Natural killer cell (primary cell): ENCODE data around the gene MYL10. TPM values are rescaled to one million over a fixed set of nuclear protein-coding genes. Genes with fewer than 3 reads are reported as not detected.
"Not testable (repeated sequence)": the region's sequence is repeated elsewhere in the genome, so short reads cannot be mapped to it uniquely, and the experiment has no call there.

Source experiments
- ATAC-seq, 3 donors: fragments of 150-1000 bp in 2 of 3; fragments of 200-7000 bp in 1 of 3; cut with Tn5 transposase; 1 replicate in 1 of 3; 2 replicates in 2 of 3; pipeline ENCODE4 v1.10.0; 2021; ENCODE audit warnings: mild to moderate bottlenecking in 2 of 3, moderate library complexity in 2 of 3
- DNase-seq, 2 donors: peaks; one replicate each; pipeline versions ENCODE4 v3.0.0 to v3.0.0-alpha.2; 2013 to 2021; ENCODE audit warnings: mixed read lengths in 1 of 2
- H3K27ac ChIP-seq: one replicate; pipeline ENCODE4 v1.5.1; 2013; ENCODE audit warnings: mild to moderate bottlenecking, low read length
- H3K27me3 ChIP-seq: one replicate; pipeline ENCODE4 v1.6.1; 2013; ENCODE audit warnings: low read length; ENCODE audit not compliant: control insufficient read depth, insufficient read depth
- H3K36me3 ChIP-seq: one replicate; pipeline ENCODE4 v1.6.1; 2013; ENCODE audit warnings: low read length; ENCODE audit not compliant: control insufficient read depth, insufficient read depth
- H3K4me1 ChIP-seq: one replicate; pipeline ENCODE4 v1.6.1; 2013; ENCODE audit warnings: low read length; ENCODE audit not compliant: control insufficient read depth, insufficient read depth
- H3K4me3 ChIP-seq: one replicate; pipeline ENCODE4 v1.5.1; 2013; ENCODE audit warnings: low read length
- H3K9me3 ChIP-seq: one replicate; pipeline ENCODE4 v1.6.1; 2013; ENCODE audit warnings: low read length; ENCODE audit not compliant: control insufficient read depth, insufficient read depth
- H3K27ac Mint-ChIP-seq, 2 donors: one replicate each; pipeline ENCODE4 v1.8.0; 2022; ENCODE audit warnings: mild to moderate bottlenecking in 2 of 2, mixed read lengths in 2 of 2, moderate library complexity in 1 of 2
- H3K27me3 Mint-ChIP-seq, 2 donors: one replicate each; pipeline ENCODE4 v1.8.0; 2022; ENCODE audit warnings: low read depth in 2 of 2, mixed read lengths in 2 of 2
- H3K36me3 Mint-ChIP-seq: one replicate; pipeline ENCODE4 v1.8.0; 2022; ENCODE audit warnings: mixed read lengths
- H3K4me1 Mint-ChIP-seq, 2 donors: one replicate each; pipeline ENCODE4 v1.8.0; 2022; ENCODE audit warnings: mixed read lengths in 2 of 2
- H3K4me3 Mint-ChIP-seq: one replicate; pipeline ENCODE4 v1.8.0; 2022; ENCODE audit warnings: mild to moderate bottlenecking, moderate library complexity, mixed read lengths
- H3K9me3 Mint-ChIP-seq, 2 donors: one replicate each; pipeline ENCODE4 v1.8.0; 2022; ENCODE audit warnings: mixed read lengths in 2 of 2
- WGBS: methylation state at CpG from one replicate; pipeline ENCODE4 v1.1.7; 2013; ENCODE audit warnings: missing lambda C conversion rate; ENCODE audit not compliant: insufficient coverage; 5-methylcytosine and 5-hydroxymethylcytosine counted together
- intact Hi-C: fragments of 100-400 bp; cut with micrococcal nuclease; formaldehyde crosslinking; loops from one replicate; pipeline ENCODE4 v1.14.2; 2022
- total RNA-seq, 4 donors: library from RNA; stranded (reverse); fragments of 120-200 nt in 1 of 4; gene quantifications; one replicate each; pipeline versions ENCODE4 v1.2.3 to v1.2.4, GENCODE V29; 2013 to 2022
- TF ChIP-seq, protein P1 (sequence below): fragments of 200-600 bp; IDR thresholded peaks from one replicate; pipeline ENCODE4 v1.8.0; 2022; ENCODE audit warnings: antibody characterized with exemption

Gene MYL10
- total RNA-seq, 3 donors from 2014 or later (not counting 1 experiment from before 2014, with no cell fraction given): not detected

DNA sequence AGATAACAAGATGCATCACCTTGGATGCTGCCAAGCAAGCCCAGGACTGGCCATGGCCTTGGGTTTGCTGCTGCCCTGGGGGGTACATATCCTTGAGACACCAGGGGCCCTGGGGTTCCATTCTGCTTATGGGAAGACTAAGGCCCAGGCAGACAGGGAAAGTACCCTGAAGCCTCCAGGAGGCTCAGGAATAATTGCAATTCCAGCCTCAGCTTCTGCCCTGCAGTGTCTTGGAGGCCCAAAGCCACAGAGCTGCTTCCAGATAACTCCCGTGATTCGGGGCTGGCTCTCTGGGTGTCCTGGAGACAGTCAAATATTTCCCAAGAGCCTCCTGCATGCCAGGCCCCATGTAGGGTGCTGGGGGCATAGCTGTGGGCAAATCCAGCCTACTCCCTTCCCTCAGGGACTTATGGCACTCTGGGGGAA lies 22.6 kb downstream of the MYL10 start:
- no peaks in the 10 kb centered on the region for H3K36me3 ChIP-seq
- intact Hi-C loops: no loop called here
- no peaks in the 10 kb centered on the region for H3K27me3 ChIP-seq
- Mint-ChIP-seq H3K9me3 (no peaks in the 10 kb centered on the region), H3K4me3 (no peak overlapping the region), H3K27ac (no peak overlapping the region), H3K36me3 (no peaks in the 10 kb centered on the region), H3K27me3 (no peaks in the 10 kb centered on the region), H3K4me1 (no peaks in the 10 kb centered on the region)
- H3K4me3 ChIP-seq: no peak overlapping the region
- peaks cover 2% of the 10 kb centered on the region for H3K4me1 ChIP-seq
- DNase-seq (no peak), ATAC-seq (no peak)
- no peaks in the 10 kb centered on the region for H3K9me3 ChIP-seq
- no peak overlapping the region for H3K27ac ChIP-seq
- TF ChIP-seq, protein P1, sequence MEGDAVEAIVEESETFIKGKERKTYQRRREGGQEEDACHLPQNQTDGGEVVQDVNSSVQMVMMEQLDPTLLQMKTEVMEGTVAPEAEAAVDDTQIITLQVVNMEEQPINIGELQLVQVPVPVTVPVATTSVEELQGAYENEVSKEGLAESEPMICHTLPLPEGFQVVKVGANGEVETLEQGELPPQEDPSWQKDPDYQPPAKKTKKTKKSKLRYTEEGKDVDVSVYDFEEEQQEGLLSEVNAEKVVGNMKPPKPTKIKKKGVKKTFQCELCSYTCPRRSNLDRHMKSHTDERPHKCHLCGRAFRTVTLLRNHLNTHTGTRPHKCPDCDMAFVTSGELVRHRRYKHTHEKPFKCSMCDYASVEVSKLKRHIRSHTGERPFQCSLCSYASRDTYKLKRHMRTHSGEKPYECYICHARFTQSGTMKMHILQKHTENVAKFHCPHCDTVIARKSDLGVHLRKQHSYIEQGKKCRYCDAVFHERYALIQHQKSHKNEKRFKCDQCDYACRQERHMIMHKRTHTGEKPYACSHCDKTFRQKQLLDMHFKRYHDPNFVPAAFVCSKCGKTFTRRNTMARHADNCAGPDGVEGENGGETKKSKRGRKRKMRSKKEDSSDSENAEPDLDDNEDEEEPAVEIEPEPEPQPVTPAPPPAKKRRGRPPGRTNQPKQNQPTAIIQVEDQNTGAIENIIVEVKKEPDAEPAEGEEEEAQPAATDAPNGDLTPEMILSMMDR: no peak
- 94% methylated on average over 2 of the region's 2 CpGs for WGBS

DNA sequence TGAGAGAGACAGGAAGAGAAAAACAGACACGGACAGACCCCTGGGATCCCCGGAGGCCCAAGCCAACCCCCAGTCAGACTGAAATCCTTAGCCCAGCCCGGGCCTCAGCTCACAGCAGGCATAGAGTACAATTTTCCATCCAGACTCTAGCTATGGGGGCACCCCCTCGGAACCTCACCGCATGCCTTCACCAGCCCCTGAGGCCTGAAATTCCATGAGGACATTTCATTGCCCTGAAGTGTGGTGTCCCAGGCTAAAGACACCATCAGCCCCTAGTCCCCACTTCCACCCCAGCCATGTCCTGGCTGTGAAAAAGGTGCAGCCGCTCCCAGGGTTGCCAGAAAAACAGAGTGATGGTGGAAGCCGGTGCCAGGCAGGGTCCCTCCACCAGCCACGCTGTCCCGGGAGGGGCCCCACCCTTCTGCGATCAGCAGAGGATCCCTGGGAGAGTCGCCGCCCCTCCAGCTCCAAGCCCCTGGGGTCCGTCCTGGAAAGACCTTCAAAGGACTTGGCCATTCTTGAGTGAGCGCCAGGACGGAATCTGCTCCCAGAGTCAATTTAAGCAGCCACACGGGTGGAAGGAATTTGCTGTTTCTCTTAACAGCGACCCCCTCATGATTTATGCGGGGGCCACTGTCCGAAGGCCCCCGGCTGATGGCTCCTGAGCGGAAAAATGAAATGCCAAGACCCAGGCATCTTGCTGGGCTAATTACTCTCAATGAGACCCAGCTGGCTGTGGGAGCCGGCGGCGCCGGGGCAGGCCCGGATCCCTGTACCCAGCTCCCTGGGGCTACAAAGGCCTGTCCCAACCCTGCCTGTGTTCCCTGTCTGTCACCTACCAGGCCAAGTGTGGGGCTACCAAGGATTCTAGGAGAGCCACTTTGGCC lies 23.2 kb downstream of the MYL10 start:
- Histone ChIP-seq H3K36me3 (no peaks in the 10 kb centered on the region), H3K27ac (no peak overlapping the region), H3K4me1 (peaks cover 2% of the 10 kb centered on the region), H3K9me3 (no peaks in the 10 kb centered on the region), H3K4me3 (no peak overlapping the region), H3K27me3 (no peaks in the 10 kb centered on the region)
- Mint-ChIP-seq H3K36me3 (no peaks in the 10 kb centered on the region), H3K27me3 (no peaks in the 10 kb centered on the region), H3K27ac (no peak overlapping the region), H3K9me3 (no peaks in the 10 kb centered on the region), H3K4me1 (no peaks in the 10 kb centered on the region), H3K4me3 (no peak overlapping the region)
- WGBS: 91% methylated on average over 26 of the region's 26 CpGs
- DNase-seq: no peak
- no peak for ATAC-seq
- intact Hi-C loops: no loop called here
- TF ChIP-seq, protein P1: no peak

DNA sequence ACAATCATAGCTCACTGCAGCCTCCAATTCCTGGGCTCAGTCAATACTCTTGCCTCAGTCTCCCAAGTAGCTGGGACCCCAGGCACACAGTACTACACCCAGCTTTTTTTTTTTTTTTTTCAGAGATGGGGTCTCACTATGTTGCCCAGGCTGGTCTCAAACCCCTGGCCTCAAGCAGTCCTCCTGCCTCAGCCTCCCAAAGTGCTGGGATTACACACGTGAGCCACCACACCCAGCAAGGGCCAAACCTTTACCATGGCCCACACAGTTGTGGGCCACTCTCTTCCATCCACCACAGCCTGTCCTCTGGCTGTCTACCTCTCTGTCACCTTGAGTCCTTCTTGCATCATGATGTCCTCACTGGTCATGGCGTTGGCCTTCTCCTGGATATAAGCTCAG lies 24.2 kb downstream of the MYL10 start:
- H3K4me3 Mint-ChIP-seq, ATAC-seq, H3K27me3 ChIP-seq, H3K36me3 Mint-ChIP-seq, H3K27me3 Mint-ChIP-seq, H3K36me3 ChIP-seq, intact Hi-C loops, H3K27ac Mint-ChIP-seq, H3K4me3 ChIP-seq, DNase-seq, H3K27ac ChIP-seq, H3K9me3 Mint-ChIP-seq, H3K9me3 ChIP-seq, H3K4me1 Mint-ChIP-seq, H3K4me1 ChIP-seq: not testable (repeated sequence)
- 86% methylated on average over 2 of the region's 2 CpGs for WGBS

DNA sequence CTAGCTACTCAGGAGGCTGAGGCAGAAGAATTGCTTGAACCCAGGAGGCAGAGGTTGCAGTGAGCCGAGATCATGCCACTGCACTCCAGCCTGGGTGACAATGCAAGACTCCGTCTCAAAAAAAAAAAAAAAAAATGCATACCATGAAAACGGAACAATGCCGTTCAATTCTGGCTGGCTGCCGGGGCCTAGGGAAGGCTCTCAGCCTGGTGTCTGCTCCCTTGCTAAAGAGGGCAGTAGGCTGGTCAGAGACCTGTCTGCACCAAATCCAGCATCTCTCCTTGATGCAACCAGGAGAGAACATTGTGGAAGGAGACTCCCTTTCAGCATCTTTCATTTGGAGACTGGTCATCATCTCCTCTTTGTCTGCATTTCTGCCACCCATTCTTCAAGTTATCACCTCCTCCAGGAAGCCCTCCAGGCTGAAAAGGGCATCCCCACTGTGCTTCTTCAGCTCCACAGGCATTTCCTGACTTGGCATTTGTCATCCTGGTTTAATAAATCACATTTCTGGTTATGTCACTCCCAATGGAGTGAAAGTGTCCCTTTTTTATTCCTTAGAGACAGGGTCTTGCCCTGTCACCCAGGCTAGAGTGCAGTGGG lies 24.7 kb downstream of the MYL10 start:
- TF ChIP-seq, protein P1: no peak
- Mint-ChIP-seq H3K36me3 (no peaks in the 10 kb centered on the region), H3K9me3 (no peaks in the 10 kb centered on the region), H3K4me3 (no peak overlapping the region), H3K27ac (no peak overlapping the region), H3K27me3 (no peaks in the 10 kb centered on the region), H3K4me1 (no peaks in the 10 kb centered on the region)
- Histone ChIP-seq H3K36me3 (no peaks in the 10 kb centered on the region), H3K4me3 (no peak overlapping the region), H3K27me3 (no peaks in the 10 kb centered on the region), H3K9me3 (no peaks in the 10 kb centered on the region), H3K4me1 (peaks cover 2% of the 10 kb centered on the region), H3K27ac (no peak overlapping the region)
- ATAC-seq: no peak
- whole genome bisulfite sequencing: 74% methylated on average over 5 of the region's 5 CpGs
- DNase-seq: no peak
- intact Hi-C loops: no loop called here
